ENCODE results near the gene ZMYM5. TPM values are rescaled to one million over a fixed set of nuclear protein-coding genes. Genes with fewer than 3 reads are reported as not detected.

ZMYM5 gene
- total and polyA plus RNA-seq, 9 of the 15 experiments (the other 6 are each of a cell fraction or from before 2014, with no cell fraction given) = 5.4 to 11.9 (median 7.8) TPM

GRCh38 chr13:19863323-19864023, at the start of gene ZMYM5 (continued):
- TF ChIP-seq ZNF740 (CRISPR knock-in tag; IDR thresholded peaks at IDR 0.05) (peak; percentile 31; the same call in 1 of the 2 replicates), ZNF740 (tag; IDR thresholded peaks at IDR 0.05) (peak in 1 of 2 experiments; percentile 68; a peak in 1 of 4 replicates), ATF3 (IDR thresholded peaks at IDR 0.05) (no peak), ATF3 (CRISPR knock-in tag; conservative IDR thresholded peaks at IDR 0.05) (no peak), GTF2E2 (tag; IDR thresholded peaks at IDR 0.05) (0 out of 2 replicates have a peak, but pooled peaks have one; percentile 15), ZNF699 (CRISPR knock-in tag; IDR thresholded peaks at IDR 0.05; ENCODE audit: insufficient replicate concordance) (no peak), ZNF12 (CRISPR knock-in tag; IDR thresholded peaks at IDR 0.05) (no peak), GABPB1 (CRISPR knock-in tag; IDR thresholded peaks at IDR 0.05) (no peak; the same call in 1 of the 2 replicates), ZNF717 (CRISPR knock-in tag; IDR thresholded peaks at IDR 0.05) (no peak), ZFP30 (CRISPR knock-in tag; IDR thresholded peaks at IDR 0.05; ENCODE audit: borderline replicate concordance) (no peak), BCLAF1 (IDR thresholded peaks at IDR 0.05; ENCODE audit: borderline replicate concordance in 1 of 2, control insufficient read depth in 1 of 2, low read depth in 2 of 2, low read length in 1 of 2) (no peak), ZNF23 (CRISPR knock-in tag; IDR thresholded peaks at IDR 0.05) (no peak), CREBBP (IDR thresholded peaks at IDR 0.05; ENCODE audit: low read depth, low read length) (no peak), ZNF184 (CRISPR knock-in tag; IDR thresholded peaks at IDR 0.05) (no peak), ZNF354B (CRISPR knock-in tag; IDR thresholded peaks at IDR 0.05) (no peak), ZNF518B (CRISPR knock-in tag; IDR thresholded peaks at IDR 0.05) (no peak), THAP7 (CRISPR knock-in tag; IDR thresholded peaks at IDR 0.05) (no peak), OTX1 (CRISPR knock-in tag; IDR thresholded peaks at IDR 0.05) (no peak)
